SK-N-SH (cell line): ENCODE results near the gene ATP6V0B. TPM values are rescaled to one million over a fixed set of nuclear protein-coding genes. Genes with fewer than 3 reads are reported as not detected.

Source experiments
- CTCF ChIA-PET: fragments of 300-600, 350-600 bp; formaldehyde crosslinking; extraction: SDS; loops from one replicate; lab custom pipeline; 2021; lab: Yijun Ruan, JAX
- POLR2A ChIA-PET: fragments of 350-600 bp; sonication (Branson Sonifier 250); formaldehyde crosslinking; extraction: SDS; loops from one replicate; lab custom pipeline; 2020; ENCODE audit warnings: antibody characterized with exemption, inconsistent platforms; lab: Yijun Ruan, JAX
- DNase-seq: peaks from one replicate; pipeline ENCODE4 v3.0.0; 2012
- H2AFZ ChIP-seq: fragments of 200-600 bp; sonication (generic); 2 replicates; pipeline ENCODE4 v1.8.1; 2016; ENCODE audit warnings: antibody characterized with exemption, mild to moderate bottlenecking, low read depth
- H3F3A ChIP-seq: fragments of 200-600 bp; sonication (generic); replicated peaks from 2 replicates; pipeline ENCODE3; 2016; ENCODE audit warnings: antibody characterized with exemption, mild to moderate bottlenecking; ENCODE audit not compliant: insufficient read depth
- H3K27ac ChIP-seq, 2 experiments: fragments of 200-500 bp in 1 of 2; fragments of 200-600 bp in 1 of 2; sonication (Bioruptor generic) in 1 of 2; sonication (generic), shearing (Covaris generic) in 1 of 2; 2 replicates each; pipeline versions ENCODE4 v1.5.1 to v1.6.1; 2014 to 2016; ENCODE audit warnings: low read depth in 2 of 2, inconsistent platforms in 1 of 2, low read length in 1 of 2, mild to moderate bottlenecking in 1 of 2, mixed read lengths in 1 of 2
- H3K27me3 ChIP-seq: fragments of 200-600 bp; sonication (generic), shearing (Covaris generic); 2 replicates; pipeline ENCODE4 v1.6.1; 2016; ENCODE audit warnings: mixed run types; ENCODE audit not compliant: insufficient read depth
- H3K36me3 ChIP-seq, 2 experiments: fragments of 200-500 bp in 1 of 2; fragments of 200-600 bp in 1 of 2; sonication (Bioruptor generic) in 1 of 2; sonication (generic) in 1 of 2; replicated peaks in 1 of 2; 2 replicates each; pipeline versions ENCODE3 to v1.5.1; 2014 to 2016; ENCODE audit warnings: low read length in 1 of 2, mild to moderate bottlenecking in 1 of 2; ENCODE audit not compliant: insufficient read depth in 2 of 2, control insufficient read depth in 1 of 2
- H3K4me1 ChIP-seq, 2 experiments: fragments of 200-500 bp in 1 of 2; fragments of 200-600 bp in 1 of 2; sonication (Bioruptor generic) in 1 of 2; sonication (generic), shearing (Covaris generic) in 1 of 2; 2 replicates each; pipeline versions ENCODE4 v1.5.1 to v1.6.1; 2014 to 2016; ENCODE audit warnings: low read depth in 1 of 2, low read length in 1 of 2, mixed run types in 1 of 2; ENCODE audit not compliant: insufficient read depth in 2 of 2, control insufficient read depth in 1 of 2
- H3K4me2 ChIP-seq: fragments of 200-600 bp; sonication (generic), shearing (Covaris generic); 2 replicates; pipeline ENCODE4 v1.6.1; 2017; ENCODE audit warnings: mixed run types
- H3K4me3 ChIP-seq, 2 experiments: fragments of 200-500 bp in 1 of 2; fragments of 200-600 bp in 1 of 2; sonication (Bioruptor generic) in 1 of 2; sonication (generic), shearing (Covaris generic) in 1 of 2; 2 replicates each; pipeline versions ENCODE4 v1.5.1 to v1.8.1; 2014 to 2016; ENCODE audit warnings: low read depth in 2 of 2, inconsistent platforms in 1 of 2, low read length in 1 of 2, mild to moderate bottlenecking in 1 of 2, mixed read lengths in 1 of 2, moderate library complexity in 1 of 2
- H3K79me2 ChIP-seq: fragments of 200-600 bp; sonication (generic); 2 replicates; pipeline ENCODE4 v1.8.1; 2017; ENCODE audit warnings: mild to moderate bottlenecking; ENCODE audit not compliant: insufficient read depth
- H3K9ac ChIP-seq: fragments of 200-600 bp; sonication (generic); 2 replicates; pipeline ENCODE4 v1.6.1; 2017; ENCODE audit warnings: mixed run types
- H3K9me2 ChIP-seq: fragments of 200-600 bp; sonication (generic); 2 replicates; pipeline ENCODE4 v1.6.1; 2017; ENCODE audit warnings: mixed run types
- H3K9me3 ChIP-seq: fragments of 200-600 bp; sonication (generic); 2 replicates; pipeline ENCODE4 v1.6.1; 2017; ENCODE audit warnings: mixed run types, mild to moderate bottlenecking, moderate library complexity
- H4K20me1 ChIP-seq: fragments of 200-600 bp; sonication (generic); 2 replicates; pipeline ENCODE4 v1.6.1; 2017; ENCODE audit warnings: mild to moderate bottlenecking, mixed run types; ENCODE audit not compliant: insufficient read depth
- ELF1 ChIP-seq: IDR thresholded peaks from 2 replicates; pipeline ENCODE4 v1.4.0; 2012
- EP300 ChIP-seq, 2 experiments: IDR thresholded peaks; 2 replicates each; pipeline versions ENCODE4 v1.4.0 to v1.6.1; 2012; ENCODE audit warnings: borderline replicate concordance in 1 of 2, low read depth in 1 of 2, low read length in 1 of 2
- EZH2phosphoT487 ChIP-seq: fragments of 200-600 bp; sonication (generic); IDR thresholded peaks from 2 replicates; pipeline ENCODE4 v1.6.1; 2017; ENCODE audit warnings: low read depth, mixed run types, mild to moderate bottlenecking, antibody characterized with exemption, moderate library complexity, borderline replicate concordance
- FOXJ3 ChIP-seq: sonication (generic); formaldehyde crosslinking; IDR thresholded peaks from 2 replicates; pipeline ENCODE4 v1.5.1; 2020; ENCODE audit warnings: mild to moderate bottlenecking, missing genetic modification reagents
- GATA2 ChIP-seq: sonication (generic); formaldehyde crosslinking; IDR thresholded peaks from 2 replicates; pipeline ENCODE4 v1.5.0; 2020; ENCODE audit warnings: mild to moderate bottlenecking, missing genetic modification reagents
- JUND ChIP-seq: IDR thresholded peaks from 2 replicates; pipeline ENCODE4 v1.4.0; 2012
- NRF1 ChIP-seq: IDR thresholded peaks from 2 replicates; pipeline ENCODE4 v1.6.1; 2012; ENCODE audit warnings: low read depth, mild to moderate bottlenecking, low read length
- RFX5 ChIP-seq: IDR thresholded peaks from 2 replicates; pipeline ENCODE4 v1.6.1; 2012; ENCODE audit warnings: mild to moderate bottlenecking, improper control_type of control experiment, low read length
- SMC3 ChIP-seq: IDR thresholded peaks from 2 replicates; pipeline ENCODE4 v1.6.1; 2012; ENCODE audit warnings: low read depth, low read length, improper control_type of control experiment
- TAF1 ChIP-seq: IDR thresholded peaks from 2 replicates; pipeline ENCODE4 v1.6.1; 2012; ENCODE audit warnings: low read depth, mild to moderate bottlenecking, low read length, moderate library complexity, borderline replicate concordance
- TCF12 ChIP-seq: IDR thresholded peaks from 2 replicates; pipeline ENCODE4 v1.4.0; 2012
- YY1 ChIP-seq: IDR thresholded peaks from 2 replicates; pipeline ENCODE4 v1.4.0; 2012; ENCODE audit warnings: low read depth, mild to moderate bottlenecking
- WGBS: methylation state at CpG from one replicate; pipeline ENCODE4 v1.1.6; 2017; ENCODE audit warnings: low lambda C conversion rate; 5-methylcytosine and 5-hydroxymethylcytosine counted together
- polyA plus RNA-seq, 3 experiments: library from polyadenylated mRNA; depleted of rRNA; stranded (reverse); fragments of >200 nt; gene quantifications; 2 replicates each; pipeline ENCODE4 v1.2.3, GENCODE V29; 2012
- TF ChIP-seq, protein P1 (sequence below): IDR thresholded peaks from 2 replicates; pipeline ENCODE4 v1.4.0; 2012; ENCODE audit warnings: low read depth
- TF ChIP-seq, protein P2 (sequence below): IDR thresholded peaks from 2 replicates; pipeline ENCODE4 v1.6.1; 2012; ENCODE audit warnings: mild to moderate bottlenecking, low read depth, low read length, moderate library complexity
- TF ChIP-seq, protein P3 (sequence below): IDR thresholded peaks from 2 replicates; pipeline ENCODE4 v1.4.0; 2012; ENCODE audit warnings: low read depth, borderline replicate concordance
- TF ChIP-seq, protein P4 (sequence below): fragments of 150-350 bp; IDR thresholded peaks from 2 replicates; pipeline ENCODE4 v1.6.1; 2017; ENCODE audit warnings: antibody characterized with exemption, low read length, low read depth, borderline replicate concordance

ATP6V0B gene
- polyA plus RNA-seq, 1 of the 3 experiments (the other 2 are of a cell fraction) = 180 TPM

DNA sequence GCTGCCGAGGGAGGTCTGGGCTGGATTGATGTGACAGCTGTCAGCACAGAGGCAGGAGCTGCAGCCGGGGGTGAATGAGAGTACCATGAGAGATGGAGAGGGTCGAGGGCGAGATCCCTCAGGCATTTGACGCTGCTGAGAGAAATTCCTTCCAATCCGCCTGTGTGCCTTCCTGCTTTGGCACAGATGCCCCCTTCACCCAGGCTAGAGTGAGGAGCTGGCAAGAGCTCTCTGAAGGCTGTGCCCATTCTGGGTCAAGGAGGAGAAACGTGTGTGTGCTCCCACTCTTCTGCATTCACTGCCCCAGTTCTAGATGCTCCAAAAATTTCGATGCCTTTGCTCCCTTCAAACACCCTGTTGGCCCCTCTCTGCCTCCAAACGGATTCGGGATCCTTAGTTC lies 36.4 kb upstream of the ATP6V0B start:
- no peak overlapping the region for H2AFZ ChIP-seq
- CTCF ChIA-PET = interaction anchor here (1.1 to 15.4 kb wide), 6 partner anchors 8 to 174 kb away, joined by 3 to 533 read pairs (median 6); partner anchors contain the start of gene IPO13
- H3K4me2 ChIP-seq = no peak overlapping the region
- DNase-seq = no peak
- no peaks in the 10 kb centered on the region for H3K9me3 ChIP-seq
- no peaks in the 10 kb centered on the region for H3F3A ChIP-seq
- no peaks in the 10 kb centered on the region for H3K9me2 ChIP-seq
- H3K27ac ChIP-seq = no peak overlapping the region
- POLR2A ChIA-PET = interaction anchor here (1.2 kb wide), 1 partner anchor 9 kb away, joined by 3 read pairs; the partner anchor contains the start of gene IPO13
- no peak overlapping the region for H3K9ac ChIP-seq
- WGBS = 85% methylated on average over 10 of the region's 10 CpGs
- H3K27me3 ChIP-seq = no peaks in the 10 kb centered on the region
- no peak overlapping the region for H3K4me3 ChIP-seq
- no peak for TF ChIP-seq GATA2 (CRISPR knock-in tag)
- TF ChIP-seq, protein P1, sequence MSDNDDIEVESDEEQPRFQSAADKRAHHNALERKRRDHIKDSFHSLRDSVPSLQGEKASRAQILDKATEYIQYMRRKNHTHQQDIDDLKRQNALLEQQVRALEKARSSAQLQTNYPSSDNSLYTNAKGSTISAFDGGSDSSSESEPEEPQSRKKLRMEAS = no peak
- TF ChIP-seq, protein P2, sequence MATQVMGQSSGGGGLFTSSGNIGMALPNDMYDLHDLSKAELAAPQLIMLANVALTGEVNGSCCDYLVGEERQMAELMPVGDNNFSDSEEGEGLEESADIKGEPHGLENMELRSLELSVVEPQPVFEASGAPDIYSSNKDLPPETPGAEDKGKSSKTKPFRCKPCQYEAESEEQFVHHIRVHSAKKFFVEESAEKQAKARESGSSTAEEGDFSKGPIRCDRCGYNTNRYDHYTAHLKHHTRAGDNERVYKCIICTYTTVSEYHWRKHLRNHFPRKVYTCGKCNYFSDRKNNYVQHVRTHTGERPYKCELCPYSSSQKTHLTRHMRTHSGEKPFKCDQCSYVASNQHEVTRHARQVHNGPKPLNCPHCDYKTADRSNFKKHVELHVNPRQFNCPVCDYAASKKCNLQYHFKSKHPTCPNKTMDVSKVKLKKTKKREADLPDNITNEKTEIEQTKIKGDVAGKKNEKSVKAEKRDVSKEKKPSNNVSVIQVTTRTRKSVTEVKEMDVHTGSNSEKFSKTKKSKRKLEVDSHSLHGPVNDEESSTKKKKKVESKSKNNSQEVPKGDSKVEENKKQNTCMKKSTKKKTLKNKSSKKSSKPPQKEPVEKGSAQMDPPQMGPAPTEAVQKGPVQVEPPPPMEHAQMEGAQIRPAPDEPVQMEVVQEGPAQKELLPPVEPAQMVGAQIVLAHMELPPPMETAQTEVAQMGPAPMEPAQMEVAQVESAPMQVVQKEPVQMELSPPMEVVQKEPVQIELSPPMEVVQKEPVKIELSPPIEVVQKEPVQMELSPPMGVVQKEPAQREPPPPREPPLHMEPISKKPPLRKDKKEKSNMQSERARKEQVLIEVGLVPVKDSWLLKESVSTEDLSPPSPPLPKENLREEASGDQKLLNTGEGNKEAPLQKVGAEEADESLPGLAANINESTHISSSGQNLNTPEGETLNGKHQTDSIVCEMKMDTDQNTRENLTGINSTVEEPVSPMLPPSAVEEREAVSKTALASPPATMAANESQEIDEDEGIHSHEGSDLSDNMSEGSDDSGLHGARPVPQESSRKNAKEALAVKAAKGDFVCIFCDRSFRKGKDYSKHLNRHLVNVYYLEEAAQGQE = no peak
- TF ChIP-seq EZH2phosphoT487 = no peak
- TF ChIP-seq ELF1 = no peak
- no peak for TF ChIP-seq TAF1
- no peak for TF ChIP-seq NRF1
- TF ChIP-seq FOXJ3 (CRISPR knock-in tag) = no peak
- TF ChIP-seq, all 33 proteins: peak for 0
- Histone ChIP-seq H3K4me1 (peaks cover 0 to 10% of the 10 kb centered on the region in 2 experiments; a peak in 1 of 4 replicates), H4K20me1 (no peaks in the 10 kb centered on the region), H3K79me2 (no peaks in the 10 kb centered on the region), H3K36me3 (no peaks in the 10 kb centered on the region)

DNA sequence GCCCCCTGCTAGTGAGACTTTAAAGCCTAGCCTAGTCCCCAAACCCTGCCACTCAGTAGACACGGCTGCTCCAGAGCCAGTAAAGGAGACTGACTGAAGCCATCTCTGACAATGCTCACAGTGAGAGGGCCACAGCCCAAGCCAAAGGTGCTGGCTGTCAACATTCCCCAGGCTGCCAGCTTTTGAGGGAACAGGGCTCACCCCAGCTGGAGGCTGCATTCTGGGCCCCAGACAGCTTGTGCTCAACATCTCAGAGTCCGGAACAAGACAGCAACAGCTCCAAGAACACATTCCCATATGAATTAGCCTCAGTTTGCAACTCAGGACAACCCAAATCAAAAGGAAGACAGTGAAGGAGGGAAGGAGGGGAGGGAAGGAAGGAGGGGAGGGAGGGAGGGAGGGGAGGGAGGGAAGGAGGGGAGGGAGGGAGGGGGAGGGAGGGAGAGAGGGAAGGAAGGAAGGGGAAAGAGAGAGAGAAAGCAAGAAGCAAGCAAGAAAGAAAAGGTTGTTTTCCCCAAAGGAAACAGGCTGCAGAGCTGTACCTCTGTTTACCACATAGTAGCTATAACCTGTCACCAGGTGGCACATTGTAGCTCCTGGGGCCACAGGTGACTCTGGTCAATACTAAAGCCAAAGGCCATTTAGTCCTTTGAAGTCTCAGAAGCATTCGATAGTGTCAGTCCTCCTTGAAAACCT lies 35.7 kb upstream of the ATP6V0B start:
- Histone ChIP-seq H3K4me1 (peaks cover 0 to 10% of the 10 kb centered on the region in 2 experiments; a peak in 1 of 4 replicates), H3K27ac (no peak overlapping the region), H4K20me1 (no peaks in the 10 kb centered on the region), H3K4me2 (no peak overlapping the region), H3K9me2 (no peaks in the 10 kb centered on the region), H3K9me3 (no peaks in the 10 kb centered on the region), H3K4me3 (no peak overlapping the region), H3K36me3 (no peaks in the 10 kb centered on the region), H3K27me3 (no peaks in the 10 kb centered on the region), H2AFZ (no peak overlapping the region), H3F3A (no peaks in the 10 kb centered on the region), H3K79me2 (no peaks in the 10 kb centered on the region), H3K9ac (no peak overlapping the region)
- DNase-seq = no peak
- ChIA-PET POLR2A (interaction anchor here (1.2 kb wide), 1 partner anchor 8 kb away, joined by 3 read pairs; the partner anchor contains the start of gene IPO13), CTCF (interaction anchor here (0.6 to 15.4 kb wide), 5 partner anchors 8 to 253 kb away, joined by 3 to 533 read pairs (median 4); partner anchors contain the start of gene IPO13)
- WGBS = 100% methylated on average over 2 of the region's 3 CpGs
- no peak for TF ChIP-seq YY1
- TF ChIP-seq TCF12 = no peak
- TF ChIP-seq, protein P3, sequence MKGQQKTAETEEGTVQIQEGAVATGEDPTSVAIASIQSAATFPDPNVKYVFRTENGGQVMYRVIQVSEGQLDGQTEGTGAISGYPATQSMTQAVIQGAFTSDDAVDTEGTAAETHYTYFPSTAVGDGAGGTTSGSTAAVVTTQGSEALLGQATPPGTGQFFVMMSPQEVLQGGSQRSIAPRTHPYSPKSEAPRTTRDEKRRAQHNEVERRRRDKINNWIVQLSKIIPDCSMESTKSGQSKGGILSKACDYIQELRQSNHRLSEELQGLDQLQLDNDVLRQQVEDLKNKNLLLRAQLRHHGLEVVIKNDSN = no peak
- TF ChIP-seq, protein P4, sequence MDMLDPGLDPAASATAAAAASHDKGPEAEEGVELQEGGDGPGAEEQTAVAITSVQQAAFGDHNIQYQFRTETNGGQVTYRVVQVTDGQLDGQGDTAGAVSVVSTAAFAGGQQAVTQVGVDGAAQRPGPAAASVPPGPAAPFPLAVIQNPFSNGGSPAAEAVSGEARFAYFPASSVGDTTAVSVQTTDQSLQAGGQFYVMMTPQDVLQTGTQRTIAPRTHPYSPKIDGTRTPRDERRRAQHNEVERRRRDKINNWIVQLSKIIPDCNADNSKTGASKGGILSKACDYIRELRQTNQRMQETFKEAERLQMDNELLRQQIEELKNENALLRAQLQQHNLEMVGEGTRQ = no peak
- TF ChIP-seq ELF1 = no peak
- TF ChIP-seq RFX5 = no peak
- TF ChIP-seq, protein P2 = no peak
- no peak for TF ChIP-seq SMC3
- TF ChIP-seq JUND = no peak
- TF ChIP-seq EP300 (IDR thresholded peaks at IDR 0.05; ENCODE audit: borderline replicate concordance in 1 of 2, low read depth in 1 of 2, low read length in 1 of 2) = no peak
- TF ChIP-seq, protein P1 = no peak
